BJ (cell line): ENCODE results near the gene UEVLD. TPM values are rescaled to one million over a fixed set of nuclear protein-coding genes. Genes with fewer than 3 reads are reported as not detected.

Experiments used
- CTCF ChIA-PET: fragments of 350-600 bp; formaldehyde crosslinking; extraction: SDS; loops from one replicate; lab custom pipeline; 2021; ENCODE audit warnings: antibody characterized with exemption, inconsistent platforms; lab: Yijun Ruan, JAX
- POLR2A ChIA-PET: fragments of 300-600 bp; sonication (Branson Sonifier 250); formaldehyde crosslinking; extraction: SDS; loops from one replicate; lab custom pipeline; 2021; ENCODE audit warnings: antibody characterized with exemption; lab: Charles Lee
- DNase-seq: peaks from one replicate; pipeline ENCODE4 v3.0.0-alpha.2; 2011; ENCODE audit warnings: low read depth
- H3K27me3 ChIP-seq: 2 replicates; pipeline ENCODE4 v1.6.0; 2011; ENCODE audit warnings: low read length; ENCODE audit not compliant: control insufficient read depth, insufficient read depth
- H3K36me3 ChIP-seq: 2 replicates; pipeline ENCODE4 v1.5.1; 2011; ENCODE audit warnings: low read length; ENCODE audit not compliant: control insufficient read depth, insufficient read depth
- H3K4me3 ChIP-seq: 2 replicates; pipeline ENCODE4 v1.5.1; 2011; ENCODE audit warnings: low read depth, mild to moderate bottlenecking, control low read depth, low read length
- CTCF ChIP-seq: IDR thresholded peaks from 2 replicates; pipeline ENCODE4 v1.5.1; 2011; ENCODE audit warnings: low read depth, mild to moderate bottlenecking, control low read depth, inconsistent platforms, low read length, moderate library complexity; ENCODE audit not compliant: insufficient read depth
- polyA plus RNA-seq: library from polyadenylated mRNA; depleted of rRNA; stranded (reverse); fragments of >200 nt; gene quantifications from 2 replicates; pipeline ENCODE4 v1.2.3, GENCODE V29; 2011

The UEVLD gene
- polyA plus RNA-seq, 1 experiment: 11.7 TPM

GRCh38 chr11:18624161-18624560 lies 35.6 kb upstream of the UEVLD start:
- Histone ChIP-seq H3K4me3 (no peak overlapping the region), H3K27me3 (no peaks in the 10 kb centered on the region), H3K36me3 (no peaks in the 10 kb centered on the region)
- CTCF ChIA-PET: interaction anchor here (1.0 kb wide), 1 partner anchor 7 kb away, joined by 3 read pairs; no protein-coding TSS in a partner anchor
- POLR2A ChIA-PET: interaction anchor here (0.6 kb wide), 1 partner anchor 657 kb away, joined by 3 read pairs; no protein-coding TSS in a partner anchor
- DNase-seq: no peak
- TF ChIP-seq CTCF: no peak

- H3K36me3 ChIP-seq: no peaks in the 10 kb centered on the region
- CTCF ChIA-PET: no interaction called here
- DNase-seq: no peak
- no peak overlapping the region for H3K4me3 ChIP-seq
- no peaks in the 10 kb centered on the region for H3K27me3 ChIP-seq
- TF ChIP-seq CTCF: no peak
- POLR2A ChIA-PET: no interaction called here
Observed at GRCh38 chr11:18623707-18624106, 35.2 kb upstream of the UEVLD start.

- DNase-seq: no peak
- ChIA-PET CTCF (no interaction called here), POLR2A (no interaction called here)
- Histone ChIP-seq H3K4me3 (no peak overlapping the region), H3K36me3 (peaks cover 14% of the 10 kb centered on the region), H3K27me3 (no peaks in the 10 kb centered on the region)
- TF ChIP-seq CTCF: no peak
Observed at GRCh38 chr11:18618342-18619025, 29.9 kb upstream of the UEVLD start.

GRCh38 chr11:18617688-18618341 lies 29.3 kb upstream of the UEVLD start:
- peaks cover 14% of the 10 kb centered on the region for H3K36me3 ChIP-seq
- ChIA-PET POLR2A (no interaction called here), CTCF (interaction anchor here (0.7 kb wide), 1 partner anchor 13 kb away, joined by 3 read pairs; no protein-coding TSS in a partner anchor)
- TF ChIP-seq CTCF: no peak
- no peak for DNase-seq
- H3K4me3 ChIP-seq: no peak overlapping the region
- no peaks in the 10 kb centered on the region for H3K27me3 ChIP-seq

GRCh38 chr11:18615628-18616392 lies 27.3 kb upstream of the UEVLD start:
- DNase-seq: no peak
- Histone ChIP-seq H3K36me3 (peaks cover 14% of the 10 kb centered on the region), H3K4me3 (no peak overlapping the region), H3K27me3 (no peaks in the 10 kb centered on the region)
- TF ChIP-seq CTCF: no peak
- ChIA-PET POLR2A (no interaction called here), CTCF (interaction anchor here (1.1 to 1.7 kb wide), 2 partner anchors 9 to 17 kb away, joined by 3 to 5 read pairs; no protein-coding TSS in a partner anchor)
